Activated B cell treated with CpG ODN at 0.5 μM for 24 hours (primary cell): ENCODE data around the gene PRH1. TPM values are rescaled to one million over a fixed set of nuclear protein-coding genes. Genes with fewer than 3 reads are reported as not detected.

Experiments used
- ATAC-seq: fragments of 200-7000 bp; cut with Tn5 transposase; one replicate; pipeline ENCODE4 v1.10.0; 2021; ENCODE audit warnings: low read depth, mild to moderate bottlenecking, moderate library complexity
- CTCF ChIA-PET: fragments of 350-600 bp; sonication (Branson Sonifier 250); formaldehyde crosslinking; loops from one replicate; lab custom pipeline; 2021; ENCODE audit warnings: antibody characterized with exemption; lab: Charles Lee
- POLR2A ChIA-PET: fragments of 350-600 bp; sonication (Branson Sonifier 250); formaldehyde crosslinking; loops from one replicate; lab custom pipeline; 2021; ENCODE audit warnings: antibody characterized with exemption; lab: Charles Lee
- DNase-seq: peaks from one replicate; pipeline ENCODE4 v3.0.0; 2022
- H3K27ac Mint-ChIP-seq: one replicate; pipeline ENCODE4 v1.8.0; 2020; ENCODE audit warnings: mixed read lengths
- H3K27me3 Mint-ChIP-seq: one replicate; pipeline ENCODE4 v1.8.0; 2021; ENCODE audit warnings: mixed read lengths
- H3K36me3 Mint-ChIP-seq: one replicate; pipeline ENCODE4 v1.8.0; 2021; ENCODE audit warnings: low read depth, mixed read lengths
- H3K4me1 Mint-ChIP-seq: one replicate; pipeline ENCODE4 v1.8.0; 2021; ENCODE audit warnings: mixed read lengths
- H3K4me3 Mint-ChIP-seq: one replicate; pipeline ENCODE4 v1.8.0; 2020; ENCODE audit warnings: mild to moderate bottlenecking, mixed read lengths
- H3K9me3 Mint-ChIP-seq: one replicate; pipeline ENCODE4 v1.8.0; 2020; ENCODE audit warnings: mixed read lengths
- intact Hi-C: fragments of 100-400 bp; cut with micrococcal nuclease; formaldehyde crosslinking; loops from one replicate; pipeline ENCODE4 v1.15.1; 2024
- total RNA-seq: library from RNA; stranded (reverse); gene quantifications from 2 replicates; pipeline ENCODE4 v1.2.3, GENCODE V29; 2022
- TF ChIP-seq, protein P1 (sequence below): fragments of 200-600 bp; IDR thresholded peaks from one replicate; pipeline ENCODE4 v1.8.0; 2022; ENCODE audit warnings: antibody characterized with exemption, mild to moderate bottlenecking

The PRH1 gene
- total RNA-seq, 1 donor from 2014 or later, result 35.2 TPM

DNA sequence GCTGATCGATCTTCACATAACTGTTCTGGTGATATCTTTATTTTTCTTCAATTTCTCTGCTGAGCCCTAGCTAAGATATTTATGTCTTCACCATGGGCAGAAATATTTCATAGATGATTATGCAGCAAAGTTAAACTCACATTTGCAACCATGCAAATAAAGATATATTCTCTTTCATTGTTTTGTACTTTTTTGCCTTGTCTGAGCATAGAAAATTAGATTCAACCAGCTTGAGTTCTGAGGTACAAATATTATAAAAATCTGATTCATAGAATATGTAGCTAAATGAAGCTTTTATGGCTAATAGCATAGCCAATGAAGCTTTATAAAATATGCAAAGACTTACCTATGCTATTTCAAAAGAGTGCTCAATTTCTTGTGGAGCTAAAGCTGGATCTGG is 25.4 kb upstream of the PRH1 start, which contains the start of gene TAS2R13:
Gene TAS2R13 (minus strand): TSS at position 101 of the 400 bp plus-strand sequence. CDS start 264 bp downstream, outside the sequence.
- ChIA-PET POLR2A (no interaction called here), CTCF (no interaction called here)
- peaks cover 10% of the 10 kb centered on the region for H3K9me3 Mint-ChIP-seq
- peaks cover 16% of the 10 kb centered on the region for H3K36me3 Mint-ChIP-seq
- no peaks in the 10 kb centered on the region for H3K27me3 Mint-ChIP-seq
- intact Hi-C loops, result no loop called here
- TF ChIP-seq, protein P1, sequence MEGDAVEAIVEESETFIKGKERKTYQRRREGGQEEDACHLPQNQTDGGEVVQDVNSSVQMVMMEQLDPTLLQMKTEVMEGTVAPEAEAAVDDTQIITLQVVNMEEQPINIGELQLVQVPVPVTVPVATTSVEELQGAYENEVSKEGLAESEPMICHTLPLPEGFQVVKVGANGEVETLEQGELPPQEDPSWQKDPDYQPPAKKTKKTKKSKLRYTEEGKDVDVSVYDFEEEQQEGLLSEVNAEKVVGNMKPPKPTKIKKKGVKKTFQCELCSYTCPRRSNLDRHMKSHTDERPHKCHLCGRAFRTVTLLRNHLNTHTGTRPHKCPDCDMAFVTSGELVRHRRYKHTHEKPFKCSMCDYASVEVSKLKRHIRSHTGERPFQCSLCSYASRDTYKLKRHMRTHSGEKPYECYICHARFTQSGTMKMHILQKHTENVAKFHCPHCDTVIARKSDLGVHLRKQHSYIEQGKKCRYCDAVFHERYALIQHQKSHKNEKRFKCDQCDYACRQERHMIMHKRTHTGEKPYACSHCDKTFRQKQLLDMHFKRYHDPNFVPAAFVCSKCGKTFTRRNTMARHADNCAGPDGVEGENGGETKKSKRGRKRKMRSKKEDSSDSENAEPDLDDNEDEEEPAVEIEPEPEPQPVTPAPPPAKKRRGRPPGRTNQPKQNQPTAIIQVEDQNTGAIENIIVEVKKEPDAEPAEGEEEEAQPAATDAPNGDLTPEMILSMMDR, result no peak
- no peak within 1 kb of the TSS for H3K27ac Mint-ChIP-seq
- ATAC-seq, result no peak
- DNase-seq, result no peak
- no peaks in the 10 kb centered on the region for H3K4me1 Mint-ChIP-seq
- H3K4me3 Mint-ChIP-seq, result no peak within 1 kb of the TSS

DNA sequence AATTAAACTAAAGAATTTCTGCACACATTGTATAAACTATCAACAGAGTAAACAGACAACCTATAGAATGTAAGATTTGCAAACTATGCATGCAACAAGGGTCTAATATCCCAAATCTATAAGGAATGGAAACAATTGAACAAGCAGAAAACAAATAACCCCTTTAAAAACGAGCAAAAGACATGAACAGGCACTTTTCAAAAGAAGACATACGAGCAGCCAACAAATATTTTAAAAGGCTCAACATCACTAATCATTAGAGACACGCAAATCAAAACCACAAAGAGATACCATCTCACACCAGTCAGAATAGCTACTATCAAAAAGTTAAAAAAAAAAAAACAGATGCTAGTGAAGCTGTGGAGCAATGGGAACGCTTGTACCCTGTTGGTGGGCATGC is 20.6 kb upstream of the PRH1 start:
- CTCF ChIA-PET, result no interaction called here

DNA sequence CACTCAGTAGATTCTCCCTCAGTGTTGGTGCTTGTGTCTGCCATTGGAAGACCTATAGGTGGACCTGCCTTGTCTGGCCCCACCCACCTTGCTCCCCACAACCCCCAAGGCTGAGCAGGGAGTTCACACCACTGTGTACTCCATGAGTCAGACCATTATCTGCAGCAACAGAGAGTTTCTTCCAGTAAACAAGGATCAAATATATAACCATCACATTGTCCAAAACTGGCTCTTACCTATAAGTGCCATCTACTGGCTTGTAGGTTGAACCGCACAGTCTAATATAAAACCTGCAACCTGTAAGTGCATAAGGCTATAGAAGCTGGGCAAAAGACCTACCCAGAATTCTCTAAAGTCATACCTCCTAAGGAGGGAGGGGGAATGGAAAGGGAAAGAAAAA is 17.4 kb upstream of the PRH1 start:
- ATAC-seq (no peak), DNase-seq (no peak)
- intact Hi-C loops, result no loop called here
- H3K4me3 Mint-ChIP-seq, result no peak overlapping the region
- ChIA-PET CTCF (no interaction called here), POLR2A (no interaction called here)
- H3K27ac Mint-ChIP-seq, result no peak overlapping the region
- H3K27me3 Mint-ChIP-seq, result no peaks in the 10 kb centered on the region
- peaks cover 25% of the 10 kb centered on the region for H3K36me3 Mint-ChIP-seq
- no peaks in the 10 kb centered on the region for H3K4me1 Mint-ChIP-seq
- H3K9me3 Mint-ChIP-seq, result peaks cover 29% of the 10 kb centered on the region
- TF ChIP-seq, protein P1, result no peak

More for the DNA sequence above, 20.6 kb upstream of the PRH1 start:
- Mint-ChIP-seq H3K27me3 (no peaks in the 10 kb centered on the region), H3K36me3 (peaks cover 28% of the 10 kb centered on the region), H3K4me1 (no peaks in the 10 kb centered on the region), H3K4me3 (no peak overlapping the region), H3K27ac (no peak overlapping the region), H3K9me3 (peaks cover 29% of the 10 kb centered on the region)
- intact Hi-C loops, result no loop called here
- TF ChIP-seq, protein P1, result no peak
- DNase-seq (no peak), ATAC-seq (no peak)
- POLR2A ChIA-PET, result no interaction called here

DNA sequence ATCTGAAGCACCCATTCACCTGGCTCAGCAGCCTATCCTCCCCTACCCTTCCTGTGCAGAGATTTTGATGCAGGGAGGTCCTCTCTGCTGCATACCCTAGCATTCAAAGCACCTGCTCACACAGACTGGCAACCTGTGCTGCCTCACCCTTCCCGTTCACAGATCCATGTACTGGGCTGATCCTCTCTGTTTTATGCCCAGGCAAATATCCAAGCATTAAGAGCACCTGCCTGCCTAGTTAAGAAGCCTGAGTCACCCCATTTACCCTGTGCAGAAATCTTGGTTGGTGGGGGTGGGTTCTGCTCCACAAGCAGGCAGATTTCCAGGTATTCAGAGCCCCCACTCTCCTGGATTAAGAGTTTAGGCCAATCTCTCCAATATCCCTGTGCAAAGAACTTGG is 16.9 kb upstream of the PRH1 start:
- no peaks in the 10 kb centered on the region for H3K27me3 Mint-ChIP-seq
- no peaks in the 10 kb centered on the region for H3K4me1 Mint-ChIP-seq
- no peak for DNase-seq
- ChIA-PET CTCF (no interaction called here), POLR2A (no interaction called here)
- TF ChIP-seq, protein P1, result no peak
- intact Hi-C loops, result no loop called here
- H3K9me3 Mint-ChIP-seq, result peaks cover 29% of the 10 kb centered on the region
- ATAC-seq, result no peak
- no peak overlapping the region for H3K4me3 Mint-ChIP-seq
- H3K27ac Mint-ChIP-seq, result no peak overlapping the region
- peaks cover 24% of the 10 kb centered on the region for H3K36me3 Mint-ChIP-seq

DNA sequence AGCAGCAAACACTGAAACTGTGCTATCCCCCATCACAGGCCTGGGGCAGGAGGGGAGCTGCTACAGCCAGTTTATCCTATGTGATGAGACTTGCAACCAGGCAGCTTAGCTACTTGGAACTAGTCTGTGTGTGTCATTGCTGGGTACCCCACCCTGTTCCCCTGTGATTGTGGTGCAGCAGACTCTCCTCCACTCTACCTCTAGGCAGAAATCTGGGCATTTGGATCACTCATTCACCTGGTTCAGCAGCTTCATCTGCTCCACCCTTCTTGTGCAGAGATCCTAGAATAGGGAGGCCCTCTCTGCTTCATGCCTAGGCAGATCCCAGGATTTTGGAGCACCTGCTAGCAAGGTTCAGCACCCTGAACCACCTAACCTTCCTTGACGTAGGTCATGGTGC is 16.5 kb upstream of the PRH1 start:
- TF ChIP-seq, protein P1, result no peak
- H3K9me3 Mint-ChIP-seq, result peaks cover 26% of the 10 kb centered on the region
- no peak for DNase-seq
- no peak for ATAC-seq
- H3K4me1 Mint-ChIP-seq, result no peaks in the 10 kb centered on the region
- ChIA-PET POLR2A (no interaction called here), CTCF (no interaction called here)
- intact Hi-C loops, result no loop called here
- H3K36me3 Mint-ChIP-seq, result peaks cover 22% of the 10 kb centered on the region
- H3K27me3 Mint-ChIP-seq, result no peaks in the 10 kb centered on the region
- H3K27ac Mint-ChIP-seq, result no peak overlapping the region
- H3K4me3 Mint-ChIP-seq, result no peak overlapping the region
